BJ (cell line): ENCODE results near the gene RRP15. TPM values are rescaled to one million over a fixed set of nuclear protein-coding genes. Genes with fewer than 3 reads are reported as not detected.

Source experiments
- CTCF ChIA-PET: fragments of 350-600 bp; formaldehyde crosslinking; extraction: SDS; loops from one replicate; lab custom pipeline; 2021; ENCODE audit warnings: antibody characterized with exemption, inconsistent platforms; lab: Yijun Ruan, JAX
- POLR2A ChIA-PET: fragments of 300-600 bp; sonication (Branson Sonifier 250); formaldehyde crosslinking; extraction: SDS; loops from one replicate; lab custom pipeline; 2021; ENCODE audit warnings: antibody characterized with exemption; lab: Charles Lee
- DNase-seq: peaks from one replicate; pipeline ENCODE4 v3.0.0-alpha.2; 2011; ENCODE audit warnings: low read depth
- H3K27me3 ChIP-seq: 2 replicates; pipeline ENCODE4 v1.6.0; 2011; ENCODE audit warnings: low read length; ENCODE audit not compliant: control insufficient read depth, insufficient read depth
- H3K36me3 ChIP-seq: 2 replicates; pipeline ENCODE4 v1.5.1; 2011; ENCODE audit warnings: low read length; ENCODE audit not compliant: control insufficient read depth, insufficient read depth
- H3K4me3 ChIP-seq: 2 replicates; pipeline ENCODE4 v1.5.1; 2011; ENCODE audit warnings: low read depth, mild to moderate bottlenecking, control low read depth, low read length
- polyA plus RNA-seq: library from polyadenylated mRNA; depleted of rRNA; stranded (reverse); fragments of >200 nt; gene quantifications from 2 replicates; pipeline ENCODE4 v1.2.3, GENCODE V29; 2011
- TF ChIP-seq, protein P1 (sequence below): IDR thresholded peaks from 2 replicates; pipeline ENCODE4 v1.5.1; 2011; ENCODE audit warnings: low read depth, mild to moderate bottlenecking, control low read depth, inconsistent platforms, low read length, moderate library complexity; ENCODE audit not compliant: insufficient read depth

Gene RRP15
- polyA plus RNA-seq, 1 experiment = 0.88 TPM

GRCh38 chr1:218347723-218348627 lies 62.9 kb downstream of the RRP15 start:
- TF ChIP-seq, protein P1, sequence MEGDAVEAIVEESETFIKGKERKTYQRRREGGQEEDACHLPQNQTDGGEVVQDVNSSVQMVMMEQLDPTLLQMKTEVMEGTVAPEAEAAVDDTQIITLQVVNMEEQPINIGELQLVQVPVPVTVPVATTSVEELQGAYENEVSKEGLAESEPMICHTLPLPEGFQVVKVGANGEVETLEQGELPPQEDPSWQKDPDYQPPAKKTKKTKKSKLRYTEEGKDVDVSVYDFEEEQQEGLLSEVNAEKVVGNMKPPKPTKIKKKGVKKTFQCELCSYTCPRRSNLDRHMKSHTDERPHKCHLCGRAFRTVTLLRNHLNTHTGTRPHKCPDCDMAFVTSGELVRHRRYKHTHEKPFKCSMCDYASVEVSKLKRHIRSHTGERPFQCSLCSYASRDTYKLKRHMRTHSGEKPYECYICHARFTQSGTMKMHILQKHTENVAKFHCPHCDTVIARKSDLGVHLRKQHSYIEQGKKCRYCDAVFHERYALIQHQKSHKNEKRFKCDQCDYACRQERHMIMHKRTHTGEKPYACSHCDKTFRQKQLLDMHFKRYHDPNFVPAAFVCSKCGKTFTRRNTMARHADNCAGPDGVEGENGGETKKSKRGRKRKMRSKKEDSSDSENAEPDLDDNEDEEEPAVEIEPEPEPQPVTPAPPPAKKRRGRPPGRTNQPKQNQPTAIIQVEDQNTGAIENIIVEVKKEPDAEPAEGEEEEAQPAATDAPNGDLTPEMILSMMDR = no peak
- CTCF ChIA-PET = interaction anchor here (1.0 to 4.0 kb wide), 3 partner anchors 9 to 18 kb away, joined by 3 to 14 read pairs (median 3); no protein-coding TSS in a partner anchor
- Histone ChIP-seq H3K27me3 (no peaks in the 10 kb centered on the region), H3K4me3 (peak overlapping the region; percentile 46), H3K36me3 (no peaks in the 10 kb centered on the region)
- DNase-seq = no peak
- POLR2A ChIA-PET = interaction anchor here (0.6 kb wide), 1 partner anchor 345 kb away, joined by 4 read pairs; no protein-coding TSS in a partner anchor

- CTCF ChIA-PET = interaction anchor here (4.0 kb wide), 1 partner anchor 12 kb away, joined by 14 read pairs; no protein-coding TSS in a partner anchor
- H3K27me3 ChIP-seq = no peaks in the 10 kb centered on the region
- TF ChIP-seq, protein P1 = no peak
- H3K36me3 ChIP-seq = no peaks in the 10 kb centered on the region
- DNase-seq = no peak
- POLR2A ChIA-PET = no interaction called here
- peak overlapping the region; percentile 23; the same call in 1 of the 2 replicates for H3K4me3 ChIP-seq
Measured at GRCh38 chr1:218348628-218349071, 63.6 kb downstream of the RRP15 start.

GRCh38 chr1:218349348-218350034 lies 64.4 kb downstream of the RRP15 start:
- POLR2A ChIA-PET = no interaction called here
- no peak overlapping the region for H3K4me3 ChIP-seq
- H3K36me3 ChIP-seq = no peaks in the 10 kb centered on the region
- TF ChIP-seq, protein P1 = no peak
- no peaks in the 10 kb centered on the region for H3K27me3 ChIP-seq
- DNase-seq = no peak
- CTCF ChIA-PET = interaction anchor here (0.8 kb wide), 1 partner anchor 15 kb away, joined by 3 read pairs; no protein-coding TSS in a partner anchor

DNA sequence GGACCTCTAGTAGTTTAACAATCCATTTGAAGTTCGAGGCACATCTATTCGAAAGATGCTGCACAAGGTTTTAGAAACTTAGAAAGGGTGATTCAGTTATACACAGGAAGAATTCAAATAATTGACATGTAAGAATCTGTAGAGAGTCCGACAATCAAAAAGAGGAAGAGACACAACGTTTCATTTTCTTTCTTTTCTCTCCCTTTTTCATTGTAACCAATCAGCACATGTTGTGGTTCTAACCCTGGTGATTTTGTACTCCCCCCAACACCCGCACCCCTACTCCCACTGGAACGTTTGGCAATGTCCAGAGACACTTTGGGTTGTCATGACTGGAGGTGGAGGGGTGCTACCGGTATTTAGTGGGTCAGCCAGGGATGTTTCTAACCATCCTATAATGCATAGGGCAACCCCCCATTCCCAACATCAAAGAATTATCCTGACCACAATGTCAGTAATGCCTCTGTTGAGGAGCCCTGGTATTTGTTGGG lies 65.0 kb downstream of the RRP15 start:
- TF ChIP-seq, protein P1 = no peak
- DNase-seq = no peak
- POLR2A ChIA-PET = no interaction called here
- Histone ChIP-seq H3K36me3 (no peaks in the 10 kb centered on the region), H3K4me3 (no peak overlapping the region), H3K27me3 (no peaks in the 10 kb centered on the region)
- CTCF ChIA-PET = interaction anchor here (0.8 to 1.3 kb wide), 2 partner anchors 15 to 171 kb away, joined by 3 to 4 read pairs; no protein-coding TSS in a partner anchor

DNA sequence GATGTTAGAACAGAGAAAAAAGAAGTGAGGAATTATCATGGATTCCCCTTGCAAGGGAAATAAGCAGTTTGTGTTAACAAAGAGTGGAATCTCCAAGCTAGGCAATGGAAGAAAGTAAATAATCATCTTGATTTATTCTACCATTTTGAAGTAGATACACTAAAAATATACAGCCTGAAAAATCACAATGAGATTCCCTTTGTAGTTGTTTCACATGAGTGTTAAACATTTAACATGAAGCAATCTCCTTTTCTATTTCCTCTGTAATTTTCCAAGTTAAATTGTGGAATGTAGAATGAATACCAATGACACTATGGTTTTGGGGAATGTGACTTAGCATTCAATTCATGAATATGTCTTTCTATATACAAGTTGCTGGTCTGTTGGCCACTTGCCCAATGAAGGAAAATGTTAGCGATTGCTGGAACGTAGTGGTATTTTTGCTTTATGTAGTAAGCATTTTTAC lies 65.7 kb downstream of the RRP15 start:
- Histone ChIP-seq H3K4me3 (no peak overlapping the region), H3K27me3 (no peaks in the 10 kb centered on the region), H3K36me3 (no peaks in the 10 kb centered on the region)
- TF ChIP-seq, protein P1 = no peak
- DNase-seq = no peak
- ChIA-PET POLR2A (no interaction called here), CTCF (interaction anchor here (1.3 kb wide), 1 partner anchor 170 kb away, joined by 4 read pairs; no protein-coding TSS in a partner anchor)
